ENCODE data around the gene APOL5. TPM values are rescaled to one million over a fixed set of nuclear protein-coding genes. Genes with fewer than 3 reads are reported as not detected.

APOL5 gene
- total RNA-seq, 1 donor from 2014 or later, result not detected

GRCh38 chr22:35739076-35739930 is 21.6 kb downstream of the APOL5 start:
- Mint-ChIP-seq H3K27me3 (ENCODE audit: unreplicated experiment) (peaks cover 9% of the 10 kb centered on the region), H3K36me3 (ENCODE audit: unreplicated experiment) (peaks cover 6% of the 10 kb centered on the region), H3K9me3 (ENCODE audit: unreplicated experiment) (peaks cover 9% of the 10 kb centered on the region), H3K4me3 (ENCODE audit: unreplicated experiment) (no peak overlapping the region), H3K27ac (ENCODE audit: unreplicated experiment) (no peak overlapping the region), H3K4me1 (ENCODE audit: low read depth, unreplicated experiment) (peaks cover 16% of the 10 kb centered on the region)
- no peak for TF ChIP-seq CTCF (IDR thresholded peaks at IDR 0.05; ENCODE audit: partially characterized antibody, unreplicated experiment)
- DNase-seq, result peak; percentile 41

GRCh38 chr22:35739931-35740380 is 22.3 kb downstream of the APOL5 start:
- Mint-ChIP-seq H3K4me3 (ENCODE audit: unreplicated experiment) (no peak overlapping the region), H3K4me1 (ENCODE audit: low read depth, unreplicated experiment) (peaks cover 16% of the 10 kb centered on the region), H3K9me3 (ENCODE audit: unreplicated experiment) (peaks cover 9% of the 10 kb centered on the region), H3K36me3 (ENCODE audit: unreplicated experiment) (peaks cover 6% of the 10 kb centered on the region), H3K27me3 (ENCODE audit: unreplicated experiment) (peaks cover 9% of the 10 kb centered on the region), H3K27ac (ENCODE audit: unreplicated experiment) (no peak overlapping the region)
- TF ChIP-seq CTCF (IDR thresholded peaks at IDR 0.05; ENCODE audit: partially characterized antibody, unreplicated experiment), result no peak
- no peak for DNase-seq

GRCh38 chr22:35740616-35741015 is 22.9 kb downstream of the APOL5 start:
- Mint-ChIP-seq H3K27ac (ENCODE audit: unreplicated experiment) (peak overlapping the region; percentile 23), H3K36me3 (ENCODE audit: unreplicated experiment) (peaks cover 6% of the 10 kb centered on the region)

GRCh38 chr22:35742342-35743100 is 24.8 kb downstream of the APOL5 start:
- Mint-ChIP-seq H3K27ac (ENCODE audit: unreplicated experiment) (no peak overlapping the region), H3K4me3 (ENCODE audit: unreplicated experiment) (no peak overlapping the region), H3K9me3 (ENCODE audit: unreplicated experiment) (peaks cover 7% of the 10 kb centered on the region), H3K4me1 (ENCODE audit: low read depth, unreplicated experiment) (peaks cover 16% of the 10 kb centered on the region), H3K27me3 (ENCODE audit: unreplicated experiment) (peaks cover 9% of the 10 kb centered on the region), H3K36me3 (ENCODE audit: unreplicated experiment) (peaks cover 4% of the 10 kb centered on the region)
- DNase-seq, result no peak
- no peak for TF ChIP-seq CTCF (IDR thresholded peaks at IDR 0.05; ENCODE audit: partially characterized antibody, unreplicated experiment)

More at GRCh38 chr22:35740616-35741015, 22.9 kb downstream of the APOL5 start:
- DNase-seq, result no peak
- Mint-ChIP-seq H3K4me3 (ENCODE audit: unreplicated experiment) (no peak overlapping the region), H3K27me3 (ENCODE audit: unreplicated experiment) (peaks cover 9% of the 10 kb centered on the region), H3K9me3 (ENCODE audit: unreplicated experiment) (peaks cover 9% of the 10 kb centered on the region), H3K4me1 (ENCODE audit: low read depth, unreplicated experiment) (peaks cover 16% of the 10 kb centered on the region)
- no peak for TF ChIP-seq CTCF (IDR thresholded peaks at IDR 0.05; ENCODE audit: partially characterized antibody, unreplicated experiment)
